Esophagus muscularis mucosa (tissue), 4 donors: ENCODE data around the gene FRAS1. TPM values are rescaled to one million over a fixed set of nuclear protein-coding genes. Genes with fewer than 3 reads are reported as not detected.

Source experiments
- DNase-seq: peaks from one replicate; pipeline ENCODE4 v3.0.0-alpha.2; 2017; ENCODE audit errors: extremely low spot score
- H3K27ac ChIP-seq, 4 donors: fragments of 200-600 bp; sonication (generic); replicated peaks in 1 of 4; 1 replicate in 3 of 4; 2 replicates in 1 of 4; pipeline ENCODE4 v1.5.1; 2016 to 2019; ENCODE audit warnings: mild to moderate bottlenecking in 1 of 4
- H3K27me3 ChIP-seq, 4 donors: fragments of 200-600 bp; sonication (generic); one replicate each; pipeline versions ENCODE4 v1.5.1 to v1.6.0; 2016 to 2019
- H3K36me3 ChIP-seq, 4 donors: fragments of 200-600 bp; sonication (generic); one replicate each; pipeline ENCODE4 v1.5.1; 2016 to 2019
- H3K4me1 ChIP-seq, 4 donors: fragments of 200-600 bp; sonication (generic); one replicate each; pipeline ENCODE4 v1.5.1; 2016 to 2019
- H3K4me3 ChIP-seq, 4 donors: fragments of 200-600 bp; sonication (generic); 1 replicate in 2 of 4; 2 replicates in 2 of 4; pipeline ENCODE4 v1.5.1; 2016 to 2019; ENCODE audit warnings: mild to moderate bottlenecking in 4 of 4, moderate library complexity in 1 of 4
- H3K9me3 ChIP-seq, 4 donors: fragments of 200-600 bp; sonication (generic); 1 replicate in 3 of 4; 2 replicates in 1 of 4; pipeline ENCODE4 v1.5.1; 2016 to 2019
- EP300 ChIP-seq: sonication (generic); formaldehyde crosslinking; IDR thresholded peaks from one replicate; pipeline ENCODE4 v1.6.1; 2017; ENCODE audit warnings: antibody characterized with exemption
- POLR2A ChIP-seq: fragments of 450-650 bp; IDR thresholded peaks from one replicate; pipeline ENCODE4 v1.6.1; 2017; ENCODE audit warnings: antibody characterized with exemption, moderate library complexity, mild to moderate bottlenecking, low read depth
- POLR2AphosphoS5 ChIP-seq, 2 donors: sonication (generic); formaldehyde crosslinking; IDR thresholded peaks; one replicate each; pipeline ENCODE4 v1.6.1; 2017; ENCODE audit warnings: antibody characterized with exemption in 2 of 2
- WGBS: methylation state at CpG from one replicate; pipeline ENCODE4 v1.1.5; 2018; 5-methylcytosine and 5-hydroxymethylcytosine counted together
- intact Hi-C: fragments of 100-400 bp; cut with DNase I; formaldehyde crosslinking; loops from one replicate; pipeline ENCODE4 v1.15.1; 2023
- total RNA-seq, 4 donors: library from RNA; depleted of rRNA; stranded (reverse); fragments of >200 nt; gene quantifications; one replicate each; pipeline versions ENCODE4 v1.1.0 to v1.2.1, GENCODE V29; 2016
- TF ChIP-seq, protein P1 (sequence below), 3 experiments: fragments of 200-600 bp in 2 of 3; fragments of 450-650 bp in 1 of 3; sonication (generic) in 2 of 3; IDR thresholded peaks; one replicate each; pipeline ENCODE4 v1.5.1; 2017 to 2019; ENCODE audit warnings: antibody characterized with exemption in 3 of 3, mild to moderate bottlenecking in 2 of 3, moderate library complexity in 1 of 3

FRAS1 gene
- total RNA-seq, 4 donors from 2014 or later: 5.3 to 8.7 (median 5.7) TPM

- Histone ChIP-seq H3K9me3 (no peaks in the 10 kb centered on the region), H3K27ac (no peak overlapping the region), H3K4me3 (no peak overlapping the region), H3K27me3 (peaks cover 0 to 14% (median 0%) of the 10 kb centered on the region in 4 donors), H3K4me1 (peaks cover 0 to 24% (median 20%) of the 10 kb centered on the region in 4 donors), H3K36me3 (no peaks in the 10 kb centered on the region)
- no peak for DNase-seq
- TF ChIP-seq POLR2AphosphoS5 (IDR thresholded peaks at IDR 0.05) (no peak), POLR2A (no peak), EP300 (no peak)
- TF ChIP-seq, protein P1, sequence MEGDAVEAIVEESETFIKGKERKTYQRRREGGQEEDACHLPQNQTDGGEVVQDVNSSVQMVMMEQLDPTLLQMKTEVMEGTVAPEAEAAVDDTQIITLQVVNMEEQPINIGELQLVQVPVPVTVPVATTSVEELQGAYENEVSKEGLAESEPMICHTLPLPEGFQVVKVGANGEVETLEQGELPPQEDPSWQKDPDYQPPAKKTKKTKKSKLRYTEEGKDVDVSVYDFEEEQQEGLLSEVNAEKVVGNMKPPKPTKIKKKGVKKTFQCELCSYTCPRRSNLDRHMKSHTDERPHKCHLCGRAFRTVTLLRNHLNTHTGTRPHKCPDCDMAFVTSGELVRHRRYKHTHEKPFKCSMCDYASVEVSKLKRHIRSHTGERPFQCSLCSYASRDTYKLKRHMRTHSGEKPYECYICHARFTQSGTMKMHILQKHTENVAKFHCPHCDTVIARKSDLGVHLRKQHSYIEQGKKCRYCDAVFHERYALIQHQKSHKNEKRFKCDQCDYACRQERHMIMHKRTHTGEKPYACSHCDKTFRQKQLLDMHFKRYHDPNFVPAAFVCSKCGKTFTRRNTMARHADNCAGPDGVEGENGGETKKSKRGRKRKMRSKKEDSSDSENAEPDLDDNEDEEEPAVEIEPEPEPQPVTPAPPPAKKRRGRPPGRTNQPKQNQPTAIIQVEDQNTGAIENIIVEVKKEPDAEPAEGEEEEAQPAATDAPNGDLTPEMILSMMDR (IDR thresholded peaks at IDR 0.05): no peak
- intact Hi-C loops: no loop called here
- WGBS: 75% methylated on average over 2 of the region's 2 CpGs
Observed at GRCh38 chr4:78061939-78062570, 4.9 kb downstream of the FRAS1 start.

DNA sequence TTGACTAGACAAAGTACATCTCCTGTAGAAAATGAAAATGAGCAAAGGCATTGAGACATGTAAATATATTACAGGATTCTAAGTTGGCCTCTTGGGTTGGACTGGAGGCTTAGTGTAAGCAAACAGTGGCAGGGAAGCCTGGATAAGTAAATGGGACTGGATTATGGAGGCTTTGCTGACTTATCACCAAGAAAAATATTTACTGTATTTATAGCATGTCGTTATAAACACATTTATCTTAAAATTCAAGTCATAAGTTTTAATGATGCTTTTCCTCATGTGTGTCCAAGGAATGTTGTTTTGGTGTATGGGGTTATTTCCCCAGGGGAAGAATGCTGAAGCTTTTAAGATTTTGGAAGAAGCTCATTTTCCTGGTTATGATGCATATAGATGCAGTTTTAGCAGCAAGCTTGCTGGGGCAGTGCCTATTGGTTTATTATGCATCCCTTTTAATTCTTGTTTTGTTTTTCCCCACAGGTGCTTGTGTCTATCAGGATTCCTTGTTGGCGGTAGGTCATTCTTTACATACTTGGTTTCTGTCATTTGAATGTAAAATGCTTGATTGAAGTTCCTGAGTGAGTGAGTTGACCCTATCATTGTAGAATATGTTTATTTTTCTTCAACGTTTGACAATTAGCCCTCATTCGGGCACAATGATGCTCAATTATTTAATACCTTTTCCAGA, 8.5 kb downstream of the FRAS1 start:
- intact Hi-C loops: no loop called here
- Histone ChIP-seq H3K27ac (no peak overlapping the region), H3K36me3 (no peaks in the 10 kb centered on the region), H3K4me1 (no peaks in the 10 kb centered on the region), H3K27me3 (no peaks in the 10 kb centered on the region), H3K4me3 (no peak overlapping the region), H3K9me3 (no peaks in the 10 kb centered on the region)
- TF ChIP-seq POLR2A (no peak), EP300 (no peak), POLR2AphosphoS5 (IDR thresholded peaks at IDR 0.05) (no peak)
- TF ChIP-seq, protein P1 (IDR thresholded peaks at IDR 0.05): no peak
- DNase-seq: no peak
- WGBS: 44% methylated on average over 4 of the region's 4 CpGs

DNA sequence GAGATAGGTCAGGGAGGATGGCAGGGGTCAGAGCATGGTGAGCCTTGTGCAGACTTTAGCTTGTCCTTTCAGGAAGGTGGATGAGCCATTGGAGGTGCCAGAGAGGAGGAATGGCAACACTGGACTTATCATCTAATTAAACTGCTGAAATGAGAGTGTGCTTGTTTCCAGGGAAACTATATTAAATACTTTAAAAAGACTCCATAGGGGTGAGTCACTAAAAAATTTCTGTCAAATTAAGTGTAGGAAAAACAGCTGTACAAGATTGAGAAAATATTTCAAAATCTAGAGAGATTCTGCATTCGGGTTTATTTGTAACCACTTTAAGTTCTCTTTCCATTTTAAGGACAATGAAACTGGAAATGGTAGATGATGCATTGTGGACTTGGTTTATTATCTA, 11.4 kb downstream of the FRAS1 start:
- no peak overlapping the region for H3K27ac ChIP-seq
- H3K4me1 ChIP-seq: no peaks in the 10 kb centered on the region
- DNase-seq: no peak
- H3K36me3 ChIP-seq: no peaks in the 10 kb centered on the region
- H3K4me3 ChIP-seq: no peak overlapping the region
- WGBS: 3% methylated on average over 1 of the region's 1 CpG
- H3K27me3 ChIP-seq: no peaks in the 10 kb centered on the region
- TF ChIP-seq EP300: no peak
- no peak for TF ChIP-seq POLR2AphosphoS5 (IDR thresholded peaks at IDR 0.05)
- TF ChIP-seq, protein P1 (IDR thresholded peaks at IDR 0.05): no peak
- no peak for TF ChIP-seq POLR2A
- intact Hi-C loops: no loop called here
- H3K9me3 ChIP-seq: no peaks in the 10 kb centered on the region

- H3K9me3 ChIP-seq: no peaks in the 10 kb centered on the region
- intact Hi-C loops: no loop called here
- TF ChIP-seq EP300 (no peak), POLR2AphosphoS5 (IDR thresholded peaks at IDR 0.05) (no peak), POLR2A (no peak)
- TF ChIP-seq, protein P1 (IDR thresholded peaks at IDR 0.05): no peak
- no peak overlapping the region for H3K27ac ChIP-seq
- H3K4me3 ChIP-seq: no peak overlapping the region
- H3K4me1 ChIP-seq: no peaks in the 10 kb centered on the region
- H3K27me3 ChIP-seq: no peaks in the 10 kb centered on the region
- no peaks in the 10 kb centered on the region for H3K36me3 ChIP-seq
- WGBS: 84% methylated on average over 4 of the region's 4 CpGs
- DNase-seq: no peak
Observed at GRCh38 chr4:78069319-78069718, 12.2 kb downstream of the FRAS1 start.
